Fibroblast of lung (primary cell): ENCODE data around the gene GTF3C1. TPM values are rescaled to one million over a fixed set of nuclear protein-coding genes. Genes with fewer than 3 reads are reported as not detected.

ENCODE experiments used
- DNase-seq, 2 donors: peaks; one replicate each; pipeline versions ENCODE4 v3.0.0 to v3.0.0-alpha.2; 2010; ENCODE audit warnings: low read depth in 2 of 2
- H2AFZ ChIP-seq: 2 replicates; pipeline ENCODE4 v1.5.1; 2012; ENCODE audit warnings: low read length, control low read depth, inconsistent platforms
- H3K27ac ChIP-seq: 2 replicates; pipeline ENCODE4 v1.5.1; 2011; ENCODE audit warnings: low read length, control low read depth; ENCODE audit not compliant: insufficient read depth
- H3K27me3 ChIP-seq: 2 replicates; pipeline ENCODE4 v1.5.1; 2011; ENCODE audit warnings: mild to moderate bottlenecking, low read length; ENCODE audit not compliant: control insufficient read depth, insufficient read depth
- H3K36me3 ChIP-seq: 2 replicates; pipeline ENCODE4 v1.5.1; 2011; ENCODE audit warnings: low read length; ENCODE audit not compliant: control insufficient read depth, insufficient read depth
- H3K4me1 ChIP-seq: 2 replicates; pipeline ENCODE4 v1.5.1; 2011; ENCODE audit warnings: low read length; ENCODE audit not compliant: control insufficient read depth, insufficient read depth; ENCODE audit errors: extremely low read depth
- H3K4me2 ChIP-seq: 2 replicates; pipeline ENCODE4 v1.5.1; 2011; ENCODE audit warnings: low read length, control low read depth; ENCODE audit not compliant: insufficient read depth; ENCODE audit errors: extremely low read depth
- H3K4me3 ChIP-seq, 4 experiments: fragments of 200-600 bp in 1 of 4; sonication (generic) in 1 of 4; replicated peaks in 1 of 4; 2 replicates each; pipeline ENCODE4 v1.5.1; 2011 to 2016; ENCODE audit warnings: low read length in 4 of 4, low read depth in 3 of 4, mild to moderate bottlenecking in 3 of 4, control low read depth in 2 of 4, inconsistent platforms in 1 of 4, mixed read lengths in 1 of 4; ENCODE audit not compliant: insufficient read depth in 1 of 4; ENCODE audit errors: control extremely low read depth in 1 of 4
- H3K79me2 ChIP-seq: 2 replicates; pipeline ENCODE4 v1.5.1; 2012; ENCODE audit warnings: mild to moderate bottlenecking, low read length, inconsistent platforms; ENCODE audit not compliant: control insufficient read depth, insufficient read depth
- H3K9ac ChIP-seq: 2 replicates; pipeline ENCODE4 v1.5.1; 2011; ENCODE audit warnings: mild to moderate bottlenecking, low read length, control low read depth; ENCODE audit not compliant: insufficient read depth
- H3K9me3 ChIP-seq: 2 replicates; pipeline ENCODE4 v1.5.1; 2012; ENCODE audit warnings: low read depth, low read length; ENCODE audit not compliant: control insufficient read depth, insufficient read depth
- H4K20me1 ChIP-seq: 2 replicates; pipeline ENCODE4 v1.5.1; 2011; ENCODE audit warnings: low read length; ENCODE audit not compliant: control insufficient read depth, insufficient read depth; ENCODE audit errors: extremely low read depth
- CTCF ChIP-seq, 2 donors: IDR thresholded peaks in 1 of 2; conservative IDR thresholded peaks in 1 of 2; 1 replicate in 1 of 2; 2 replicates in 1 of 2; pipeline ENCODE4 v1.5.1; 2011 to 2012; ENCODE audit warnings: low read length in 2 of 2, control low read depth in 1 of 2, inconsistent platforms in 1 of 2, low read depth in 1 of 2, mild to moderate bottlenecking in 1 of 2
- EZH2 ChIP-seq: IDR thresholded peaks from 2 replicates; pipeline ENCODE4 v1.5.1; 2012; ENCODE audit warnings: low read length, control low read depth, mild to moderate bottlenecking; ENCODE audit errors: missing control alignments
- polyA plus RNA-seq, 2 donors: library from polyadenylated mRNA; depleted of rRNA in 1 of 2; stranded (reverse) in 1 of 2; unstranded in 1 of 2; fragments of >200 nt; gene quantifications; 2 replicates each; pipeline ENCODE4 v1.2.1, GENCODE V29; 2011 to 2012; ENCODE audit warnings: missing spikeins in 1 of 2
- total RNA-seq: library from RNA; depleted of rRNA; stranded (reverse); fragments of >200 nt; gene quantifications from 2 replicates; pipeline ENCODE4 v1.2.1, GENCODE V29; 2014

GTF3C1 gene
- total and polyA plus RNA-seq, 2 donors (not counting 1 experiment from before 2014, with no cell fraction given) = 20.1 to 75.3 TPM

- H3K27me3 ChIP-seq = no peaks in the 10 kb centered on the region
- H3K4me2 ChIP-seq = no peak overlapping the region
- TF ChIP-seq EZH2 (no peak), CTCF (conservative IDR thresholded peaks at IDR 0.05 in 1 of 2, IDR thresholded peaks at IDR 0.05 in 1 of 2; ENCODE audit: low read depth in 1 of 2, low read length in 2 of 2) (no peak)
- no peak overlapping the region for H3K4me3 ChIP-seq
- no peaks in the 10 kb centered on the region for H3K79me2 ChIP-seq
- H3K27ac ChIP-seq = no peak overlapping the region
- no peaks in the 10 kb centered on the region for H3K4me1 ChIP-seq
- peaks cover 50% of the 10 kb centered on the region for H3K36me3 ChIP-seq
- DNase-seq = no peak
- H3K9me3 ChIP-seq = no peaks in the 10 kb centered on the region
- no peak overlapping the region for H2AFZ ChIP-seq
- no peaks in the 10 kb centered on the region for H4K20me1 ChIP-seq
- no peak overlapping the region for H3K9ac ChIP-seq
Measured at GRCh38 chr16:27486344-27486743, 63.4 kb downstream of the GTF3C1 start.

- H3K27me3 ChIP-seq = no peaks in the 10 kb centered on the region
- H3K4me1 ChIP-seq = no peaks in the 10 kb centered on the region
- H3K9ac ChIP-seq = no peak overlapping the region
- DNase-seq = no peak
- no peak overlapping the region for H3K4me2 ChIP-seq
- H3K79me2 ChIP-seq = no peaks in the 10 kb centered on the region
- H3K27ac ChIP-seq = no peak overlapping the region
- no peaks in the 10 kb centered on the region for H4K20me1 ChIP-seq
- H3K36me3 ChIP-seq = peaks cover 50% of the 10 kb centered on the region
- TF ChIP-seq EZH2 (no peak), CTCF (conservative IDR thresholded peaks at IDR 0.05 in 1 of 2, IDR thresholded peaks at IDR 0.05 in 1 of 2; ENCODE audit: low read depth in 1 of 2, low read length in 2 of 2) (no peak)
- no peaks in the 10 kb centered on the region for H3K9me3 ChIP-seq
- no peak overlapping the region for H2AFZ ChIP-seq
- no peak overlapping the region for H3K4me3 ChIP-seq
Measured at GRCh38 chr16:27485811-27486210, 63.9 kb downstream of the GTF3C1 start.

GRCh38 chr16:27485126-27485525, 64.6 kb downstream of the GTF3C1 start:
- Histone ChIP-seq H3K9me3 (no peaks in the 10 kb centered on the region), H3K4me3 (no peak overlapping the region), H3K4me2 (no peak overlapping the region), H3K79me2 (no peaks in the 10 kb centered on the region), H3K9ac (no peak overlapping the region), H2AFZ (no peak overlapping the region), H4K20me1 (no peaks in the 10 kb centered on the region), H3K36me3 (peaks cover 50% of the 10 kb centered on the region), H3K27me3 (no peaks in the 10 kb centered on the region), H3K4me1 (no peaks in the 10 kb centered on the region), H3K27ac (no peak overlapping the region)
- TF ChIP-seq CTCF (conservative IDR thresholded peaks at IDR 0.05 in 1 of 2, IDR thresholded peaks at IDR 0.05 in 1 of 2; ENCODE audit: low read depth in 1 of 2, low read length in 2 of 2) = no peak
- no peak for DNase-seq
